CD4-positive, CD25-positive, alpha-beta regulatory T cell (primary cell): Measurements from ENCODE around the gene SGCD. TPM values are rescaled to one million over a fixed set of nuclear protein-coding genes. Genes with fewer than 3 reads are reported as not detected.
A peak's percentile ranks its signal among the peaks of the same experiment; 100 is the strongest.
"Not testable (repeated sequence)": the region's sequence is repeated elsewhere in the genome, so short reads cannot be mapped to it uniquely, and the experiment has no call there.

Experiments
- ATAC-seq, 2 donors: fragments of 150-1000 bp; cut with Tn5 transposase; one replicate each; pipeline ENCODE4 v1.10.0; 2021; ENCODE audit warnings: low read depth in 2 of 2, moderate number of reproducible peaks in 2 of 2, moderate library complexity in 1 of 2
- DNase-seq, 3 donors: peaks; one replicate each; pipeline versions ENCODE4 v3.0.0 to v3.0.0-alpha.2; 2012 to 2022; ENCODE audit warnings: mixed read lengths in 1 of 3
- H3K27ac ChIP-seq: one replicate; pipeline ENCODE4 v1.7.0; 2013; ENCODE audit warnings: mild to moderate bottlenecking, low read length; ENCODE audit not compliant: insufficient read depth, poor library complexity, severe bottlenecking
- H3K27me3 ChIP-seq: one replicate; pipeline ENCODE4 v1.7.0; 2013; ENCODE audit warnings: low read length; ENCODE audit not compliant: control insufficient read depth, insufficient read depth
- H3K36me3 ChIP-seq: one replicate; pipeline ENCODE4 v1.7.0; 2013; ENCODE audit warnings: mild to moderate bottlenecking, low read length, moderate library complexity; ENCODE audit not compliant: control insufficient read depth, insufficient read depth
- H3K4me1 ChIP-seq: 2 replicates; pipeline ENCODE4 v1.7.0; 2013; ENCODE audit warnings: mild to moderate bottlenecking, low read length; ENCODE audit not compliant: insufficient read depth, control insufficient read depth, poor library complexity, severe bottlenecking
- H3K4me3 ChIP-seq: one replicate; pipeline ENCODE4 v1.7.0; 2013; ENCODE audit warnings: low read depth, mild to moderate bottlenecking, low read length, moderate library complexity
- H3K9me3 ChIP-seq, 2 experiments: 1 replicate in 1 of 2; 2 replicates in 1 of 2; pipeline ENCODE4 v1.7.0; 2013; ENCODE audit warnings: low read length in 2 of 2, mild to moderate bottlenecking in 1 of 2, moderate library complexity in 1 of 2; ENCODE audit not compliant: control insufficient read depth in 2 of 2
- H3K27ac Mint-ChIP-seq, 3 donors: one replicate each; pipeline ENCODE4 v1.8.0; 2020 to 2022; ENCODE audit warnings: mild to moderate bottlenecking in 3 of 3, mixed read lengths in 3 of 3, moderate library complexity in 2 of 3
- H3K27me3 Mint-ChIP-seq: one replicate; pipeline ENCODE4 v1.8.0; 2022; ENCODE audit warnings: mild to moderate bottlenecking, mixed read lengths
- H3K36me3 Mint-ChIP-seq: one replicate; pipeline ENCODE4 v1.8.0; 2020; ENCODE audit warnings: mixed read lengths
- H3K4me1 Mint-ChIP-seq, 4 donors: one replicate each; pipeline ENCODE4 v1.8.0; 2020 to 2022; ENCODE audit warnings: mixed read lengths in 4 of 4, mild to moderate bottlenecking in 1 of 4
- H3K4me3 Mint-ChIP-seq, 4 donors: one replicate each; pipeline ENCODE4 v1.8.0; 2020 to 2022; ENCODE audit warnings: mild to moderate bottlenecking in 4 of 4, mixed read lengths in 4 of 4, moderate library complexity in 3 of 4
- H3K9me3 Mint-ChIP-seq, 7 donors: one replicate each; pipeline ENCODE4 v1.8.0; 2020 to 2022; ENCODE audit warnings: mixed read lengths in 7 of 7, mild to moderate bottlenecking in 3 of 7, moderate library complexity in 2 of 7
- polyA plus RNA-seq, 4 donors: library from polyadenylated mRNA; unstranded; fragments of 300-500 nt; fragmentation: Illumina TruSeq; gene quantifications; one replicate each; pipeline ENCODE4 v1.2.3, GENCODE V29; 2021
- total RNA-seq: library from RNA; stranded (reverse); gene quantifications from one replicate; pipeline ENCODE4 v1.2.3, GENCODE V29; 2022

SGCD gene
- total and polyA plus RNA-seq, 5 donors from 2014 or later = not detected

GRCh38 chr5:156598964-156599363 lies 272.0 kb downstream of the SGCD start:
- no peaks in the 10 kb centered on the region for H3K4me1 Mint-ChIP-seq
- H3K36me3 ChIP-seq = no peaks in the 10 kb centered on the region
- H3K9me3 ChIP-seq = peaks cover 0 to 4% of the 10 kb centered on the region in 2 experiments
- H3K27ac Mint-ChIP-seq = no peak overlapping the region
- no peak overlapping the region for H3K4me3 ChIP-seq
- no peak overlapping the region for H3K4me3 Mint-ChIP-seq
- H3K27me3 ChIP-seq = peaks cover 2% of the 10 kb centered on the region
- ATAC-seq = no peak
- DNase-seq = no peak
- peaks cover 0 to 15% (median 5%) of the 10 kb centered on the region in 7 donors for H3K9me3 Mint-ChIP-seq
- no peaks in the 10 kb centered on the region for H3K4me1 ChIP-seq
- H3K27ac ChIP-seq = no peak overlapping the region
- H3K27me3 Mint-ChIP-seq = peaks cover 13% of the 10 kb centered on the region
- H3K36me3 Mint-ChIP-seq = no peaks in the 10 kb centered on the region

GRCh38 chr5:156610582-156610981 lies 283.6 kb downstream of the SGCD start:
- not testable (repeated sequence) for H3K27ac Mint-ChIP-seq, H3K27me3 Mint-ChIP-seq, ATAC-seq, H3K4me3 Mint-ChIP-seq, H3K27ac ChIP-seq, H3K36me3 Mint-ChIP-seq, H3K4me3 ChIP-seq, H3K27me3 ChIP-seq, H3K36me3 ChIP-seq, DNase-seq, H3K4me1 ChIP-seq, H3K9me3 ChIP-seq, H3K4me1 Mint-ChIP-seq
- H3K9me3 Mint-ChIP-seq = peaks cover 0 to 42% (median 3%) of the 10 kb centered on the region in 7 donors

DNA sequence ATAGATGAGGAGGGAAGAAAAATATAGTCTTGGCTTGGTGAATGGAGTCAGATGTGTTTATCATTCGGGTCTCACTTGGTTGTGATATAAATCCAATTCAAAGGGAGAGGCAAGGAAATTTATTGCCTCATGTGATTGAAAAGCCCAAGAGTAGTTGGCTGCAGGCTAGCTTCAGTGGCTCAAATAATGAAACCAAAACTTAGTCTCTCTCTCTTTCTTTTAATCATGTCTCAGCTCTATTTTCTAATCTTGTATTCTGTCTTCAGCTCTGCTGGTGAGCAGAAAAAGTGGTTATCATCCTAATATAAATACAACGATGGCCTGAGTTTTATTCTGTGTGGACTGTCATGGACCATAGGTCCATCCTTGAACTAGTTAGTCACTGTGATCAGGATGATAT lies 288.9 kb downstream of the SGCD start:
- Histone ChIP-seq H3K4me1 (no peaks in the 10 kb centered on the region), H3K36me3 (no peaks in the 10 kb centered on the region), H3K4me3 (no peak overlapping the region), H3K27ac (no peak overlapping the region), H3K9me3 (peaks cover 3 to 7% of the 10 kb centered on the region in 2 experiments), H3K27me3 (no peaks in the 10 kb centered on the region)
- Mint-ChIP-seq H3K27me3 (peaks cover 7% of the 10 kb centered on the region), H3K27ac (no peak overlapping the region), H3K36me3 (no peaks in the 10 kb centered on the region), H3K4me3 (no peak overlapping the region), H3K4me1 (no peaks in the 10 kb centered on the region), H3K9me3 (peaks cover 0 to 24% (median 6%) of the 10 kb centered on the region in 7 donors)
- ATAC-seq (no peak), DNase-seq (no peak)

DNA sequence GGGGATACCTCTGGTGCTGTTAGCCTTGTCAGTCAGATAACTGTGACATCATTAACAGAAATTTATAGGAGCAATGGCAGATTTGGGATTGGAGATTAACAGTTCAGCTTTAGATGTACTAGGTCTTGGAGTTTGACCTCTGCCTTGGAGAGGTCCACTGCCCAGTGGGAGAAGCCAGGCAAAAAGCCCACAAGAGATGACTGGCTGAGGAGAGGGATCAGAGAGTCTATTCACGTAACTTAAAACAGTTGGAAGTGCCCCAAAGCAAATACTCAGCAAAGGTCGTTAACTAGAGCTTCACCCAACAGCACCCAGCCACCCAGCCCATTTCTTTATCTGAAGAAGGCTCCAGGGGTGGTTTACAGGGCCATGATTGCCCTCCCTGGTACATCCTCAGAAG lies 290.5 kb downstream of the SGCD start:
- ATAC-seq (no peak), DNase-seq (no peak)
- Histone ChIP-seq H3K4me3 (no peak overlapping the region), H3K4me1 (no peaks in the 10 kb centered on the region), H3K9me3 (peaks cover 0 to 2% of the 10 kb centered on the region in 2 experiments), H3K27ac (no peak overlapping the region), H3K27me3 (no peaks in the 10 kb centered on the region), H3K36me3 (no peaks in the 10 kb centered on the region)
- no peaks in the 10 kb centered on the region for H3K4me1 Mint-ChIP-seq
- peaks cover 7% of the 10 kb centered on the region for H3K27me3 Mint-ChIP-seq
- H3K27ac Mint-ChIP-seq = no peak overlapping the region
- no peaks in the 10 kb centered on the region for H3K36me3 Mint-ChIP-seq
- H3K4me3 Mint-ChIP-seq = no peak overlapping the region
- H3K9me3 Mint-ChIP-seq = peaks cover 0 to 11% (median 1%) of the 10 kb centered on the region in 7 donors

GRCh38 chr5:156618601-156619000 lies 291.6 kb downstream of the SGCD start:
- Mint-ChIP-seq H3K36me3 (no peaks in the 10 kb centered on the region), H3K27ac (no peak overlapping the region), H3K27me3 (peaks cover 7% of the 10 kb centered on the region), H3K4me3 (no peak overlapping the region), H3K4me1 (no peaks in the 10 kb centered on the region), H3K9me3 (peaks cover 0 to 5% (median 1%) of the 10 kb centered on the region in 7 donors)
- DNase-seq (no peak), ATAC-seq (no peak)
- Histone ChIP-seq H3K27ac (no peak overlapping the region), H3K4me3 (no peak overlapping the region), H3K9me3 (no peaks in the 10 kb centered on the region), H3K36me3 (no peaks in the 10 kb centered on the region), H3K27me3 (no peaks in the 10 kb centered on the region), H3K4me1 (no peaks in the 10 kb centered on the region)

- DNase-seq (no peak), ATAC-seq (no peak)
- no peaks in the 10 kb centered on the region for H3K36me3 Mint-ChIP-seq
- no peak overlapping the region for H3K4me3 Mint-ChIP-seq
- H3K36me3 ChIP-seq = no peaks in the 10 kb centered on the region
- no peaks in the 10 kb centered on the region for H3K27me3 ChIP-seq
- no peak overlapping the region for H3K27ac ChIP-seq
- no peak overlapping the region for H3K4me3 ChIP-seq
- H3K27ac Mint-ChIP-seq = no peak overlapping the region
- no peaks in the 10 kb centered on the region for H3K9me3 ChIP-seq
- no peaks in the 10 kb centered on the region for H3K9me3 Mint-ChIP-seq
- no peaks in the 10 kb centered on the region for H3K4me1 Mint-ChIP-seq
- H3K27me3 Mint-ChIP-seq = peaks cover 7% of the 10 kb centered on the region
- H3K4me1 ChIP-seq = no peaks in the 10 kb centered on the region
These were observed 294.8 kb downstream of the SGCD start for GRCh38 chr5:156621719-156622118.

DNA sequence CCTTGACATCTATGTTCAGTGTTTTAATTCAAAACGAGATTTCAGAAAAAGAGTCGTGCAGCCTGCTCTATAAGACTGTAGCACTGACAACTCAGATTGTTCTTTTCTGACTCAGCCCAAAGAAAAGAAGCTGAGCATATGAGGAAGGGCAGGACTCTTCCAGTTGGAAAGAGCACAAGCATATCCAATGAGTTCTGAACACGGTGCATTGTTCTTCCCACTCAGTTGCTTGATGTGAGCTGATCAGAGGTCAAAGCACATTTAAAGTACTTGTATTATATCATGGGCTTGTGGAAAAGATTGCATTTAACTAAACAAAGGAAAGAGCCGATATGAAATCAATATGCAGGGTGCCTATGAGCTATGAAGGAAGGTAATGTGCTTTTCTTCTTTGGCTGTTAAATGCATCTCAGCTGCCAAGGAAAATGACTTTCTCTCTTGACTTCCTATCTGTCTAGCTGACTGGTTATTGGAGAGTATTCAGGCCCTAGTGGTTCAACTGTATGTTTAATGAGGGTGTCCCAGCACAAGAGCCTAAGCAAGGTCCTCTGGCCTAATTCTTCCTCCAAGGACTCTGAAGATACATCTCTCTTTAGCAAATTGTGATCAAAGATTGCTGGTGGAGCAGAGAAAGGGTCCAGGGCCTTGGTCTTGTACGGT lies 296.5 kb downstream of the SGCD start:
- Mint-ChIP-seq H3K4me1 (no peaks in the 10 kb centered on the region), H3K36me3 (no peaks in the 10 kb centered on the region), H3K4me3 (no peak overlapping the region), H3K27ac (peak overlapping the region in 1 of 3 donors; percentile 30), H3K27me3 (peaks cover 7% of the 10 kb centered on the region), H3K9me3 (no peaks in the 10 kb centered on the region)
- DNase-seq = no peak
- H3K4me3 ChIP-seq = no peak overlapping the region
- no peak for ATAC-seq
- no peaks in the 10 kb centered on the region for H3K4me1 ChIP-seq
- no peaks in the 10 kb centered on the region for H3K36me3 ChIP-seq
- no peaks in the 10 kb centered on the region for H3K9me3 ChIP-seq
- no peaks in the 10 kb centered on the region for H3K27me3 ChIP-seq
- H3K27ac ChIP-seq = no peak overlapping the region

DNA sequence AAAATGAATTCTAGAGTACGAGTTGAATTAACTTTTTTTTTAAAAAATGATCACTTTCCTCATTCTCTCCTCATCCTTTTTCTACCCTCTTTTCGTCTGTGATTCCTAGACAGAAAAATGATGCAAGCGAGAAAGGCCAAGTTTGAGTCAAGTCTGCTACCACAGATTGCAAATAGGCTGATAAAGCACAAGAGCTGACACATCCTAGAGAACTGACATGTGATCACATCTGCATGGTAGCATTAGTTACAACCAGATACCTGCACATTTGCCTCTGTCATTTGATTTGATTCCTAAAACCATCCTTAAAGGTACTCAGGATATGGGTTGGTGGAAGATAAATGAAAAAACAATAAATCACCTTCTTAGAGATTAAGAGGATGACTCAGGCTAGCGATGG lies 297.7 kb downstream of the SGCD start:
- H3K27ac Mint-ChIP-seq = no peak overlapping the region
- no peaks in the 10 kb centered on the region for H3K36me3 Mint-ChIP-seq

More for the DNA sequence above, 297.7 kb downstream of the SGCD start:
- Histone ChIP-seq H3K4me1 (no peaks in the 10 kb centered on the region), H3K9me3 (no peaks in the 10 kb centered on the region), H3K4me3 (no peak overlapping the region), H3K36me3 (no peaks in the 10 kb centered on the region), H3K27ac (no peak overlapping the region), H3K27me3 (no peaks in the 10 kb centered on the region)
- Mint-ChIP-seq H3K9me3 (peaks cover 0 to 2% (median 0%) of the 10 kb centered on the region in 7 donors), H3K27me3 (peaks cover 7% of the 10 kb centered on the region), H3K4me3 (no peak overlapping the region), H3K4me1 (no peaks in the 10 kb centered on the region)
- no peak for ATAC-seq
- no peak for DNase-seq
